HepG2 (cell line): ENCODE results near the gene CCL23. TPM values are rescaled to one million over a fixed set of nuclear protein-coding genes. Genes with fewer than 3 reads are reported as not detected.
A peak's percentile ranks its signal among the peaks of the same experiment; 100 is the strongest.

ENCODE experiments used
- ATAC-seq: fragments of 200-7000 bp; cut with Tn5 transposase; 3 replicates; pipeline ENCODE4 v1.9.1; 2020; ENCODE audit warnings: mild to moderate bottlenecking, moderate library complexity
- BruUV-seq: library from RNA; stranded (reverse); fragments of 400-500 nt; replicated peaks from 2 replicates; lab custom pipeline; 2021; lab: Mats Ljungman, UMichigan
- CTCF ChIA-PET: fragments of 300-600 bp; formaldehyde crosslinking; extraction: SDS; loops from one replicate; lab custom pipeline; 2021; ENCODE audit warnings: low total read pairs, inconsistent platforms, low intra/inter-chr PET ratio; lab: Yijun Ruan, JAX
- POLR2A ChIA-PET: fragments of 350-600 bp; sonication (Branson Sonifier 250); formaldehyde crosslinking; loops from one replicate; lab custom pipeline; 2020; ENCODE audit warnings: antibody characterized with exemption, inconsistent platforms; lab: Yijun Ruan, JAX
- DNase-seq: peaks from one replicate; pipeline ENCODE4 v3.0.0-alpha.2; 2015; ENCODE audit warnings: low spot score
- FAIRE-seq: peaks from 3 replicates; lab custom pipeline; 2011; peaks lifted over from hg19 to GRCh38; lab: Jason Lieb, UNC
- H2AFZ ChIP-seq: one replicate; pipeline ENCODE4 v1.6.1; 2011; ENCODE audit warnings: low read length, inconsistent platforms
- H3K27ac ChIP-seq: fragments of 300-600 bp; 3 replicates; pipeline ENCODE4 v1.8.0; 2011; ENCODE audit warnings: mixed run types, mild to moderate bottlenecking, mixed read lengths, low read length, inconsistent platforms; ENCODE audit not compliant: insufficient read depth; ENCODE audit errors: extremely low read length
- H3K27me3 ChIP-seq, 2 experiments: fragments of 200-600 bp in 1 of 2; 2 replicates in 1 of 2; 3 replicates in 1 of 2; pipeline versions ENCODE4 v1.6.0 to v1.8.0; 2011; ENCODE audit warnings: low read length in 2 of 2, mild to moderate bottlenecking in 2 of 2, moderate library complexity in 2 of 2, inconsistent platforms in 1 of 2; ENCODE audit not compliant: insufficient read depth in 2 of 2, control insufficient read depth in 1 of 2
- H3K36me3 ChIP-seq, 2 experiments: fragments of 200-600 bp in 1 of 2; replicated peaks in 1 of 2; 2 replicates in 1 of 2; 3 replicates in 1 of 2; pipeline versions ENCODE4 v1.5.1 to v1.8.0; 2011; ENCODE audit warnings: low read length in 2 of 2, inconsistent platforms in 1 of 2; ENCODE audit not compliant: insufficient read depth in 2 of 2, control insufficient read depth in 1 of 2
- H3K4me1 ChIP-seq: 2 replicates; pipeline ENCODE4 v1.5.1; 2012; ENCODE audit warnings: low read length, inconsistent platforms; ENCODE audit not compliant: insufficient read depth
- H3K4me2 ChIP-seq: 2 replicates; pipeline ENCODE4 v1.6.0; 2011; ENCODE audit warnings: low read depth, low read length, inconsistent platforms
- H3K4me3 ChIP-seq, 3 experiments: fragments of 200-600 bp in 1 of 3; sonication (generic), shearing (Covaris generic) in 1 of 3; replicated peaks in 1 of 3; 2 replicates each; pipeline ENCODE4 v1.5.1; 2011 to 2016; ENCODE audit warnings: low read length in 3 of 3, inconsistent platforms in 2 of 3, low read depth in 2 of 3, mild to moderate bottlenecking in 2 of 3, control low read depth in 1 of 3, mixed read lengths in 1 of 3; ENCODE audit not compliant: insufficient read depth in 1 of 3
- H3K79me2 ChIP-seq: one replicate; pipeline ENCODE4 v1.6.1; 2011; ENCODE audit warnings: low read length, inconsistent platforms; ENCODE audit not compliant: insufficient read depth
- H3K9ac ChIP-seq: 2 replicates; pipeline ENCODE4 v1.6.0; 2011; ENCODE audit warnings: mild to moderate bottlenecking, low read depth, low read length, inconsistent platforms; ENCODE audit not compliant: insufficient read depth
- H3K9me3 ChIP-seq: 2 replicates; pipeline ENCODE4 v1.5.1; 2012; ENCODE audit warnings: mild to moderate bottlenecking, low read length
- H4K20me1 ChIP-seq: 2 replicates; pipeline ENCODE4 v1.6.0; 2011; ENCODE audit warnings: inconsistent platforms, mild to moderate bottlenecking, low read length, moderate library complexity; ENCODE audit not compliant: insufficient read depth
- ARHGAP35 ChIP-seq: sonication (generic); formaldehyde crosslinking; IDR thresholded peaks from 2 replicates; pipeline ENCODE4 v1.9.0; 2022; ENCODE audit warnings: mild to moderate bottlenecking, inconsistent platforms, moderate library complexity, missing genetic modification reagents, borderline replicate concordance
- BHLHE40 ChIP-seq: IDR thresholded peaks from 2 replicates; pipeline ENCODE4 v1.6.1; 2011; ENCODE audit warnings: low read length, improper control_type of control experiment
- CHD4 ChIP-seq: fragments of 200-600 bp; sonication (generic); IDR thresholded peaks from 2 replicates; pipeline ENCODE4 v1.7.0; 2017; ENCODE audit warnings: mild to moderate bottlenecking, low read length, borderline replicate concordance
- FOXJ3 ChIP-seq: sonication (generic); formaldehyde crosslinking; IDR thresholded peaks from 2 replicates; pipeline ENCODE4 v1.4.0; 2020; ENCODE audit warnings: missing genetic modification reagents, mild to moderate bottlenecking, borderline replicate concordance
- MBNL3 ChIP-seq: fragments of 250-450 bp; sonication (Bioruptor Pico); conservative IDR thresholded peaks from 2 replicates; pipeline ENCODE4 v1.8.0; 2022; ENCODE audit warnings: mild to moderate bottlenecking, inconsistent platforms
- MYC ChIP-seq: sonication (generic); formaldehyde crosslinking; IDR thresholded peaks from 2 replicates; pipeline ENCODE4 v1.9.0; 2021; ENCODE audit warnings: missing genetic modification reagents, borderline replicate concordance
- RAD21 ChIP-seq: fragments of 450-650 bp; formaldehyde crosslinking; IDR thresholded peaks from 2 replicates; pipeline ENCODE4 v1.5.0; 2020; ENCODE audit warnings: mild to moderate bottlenecking
- SIX1 ChIP-seq: sonication (generic); formaldehyde crosslinking; IDR thresholded peaks from 2 replicates; pipeline ENCODE4 v1.4.0; 2020; ENCODE audit warnings: missing genetic modification reagents, borderline replicate concordance
- STAG1 ChIP-seq: sonication (generic); formaldehyde crosslinking; IDR thresholded peaks from 2 replicates; pipeline ENCODE4 v1.4.0; 2020; ENCODE audit warnings: missing genetic modification reagents
- SUZ12 ChIP-seq: fragments of 150-350 bp; IDR thresholded peaks from 2 replicates; pipeline ENCODE4 v1.6.1; 2014; ENCODE audit warnings: low read depth, low read length
- ZNF263 ChIP-seq: sonication (generic); formaldehyde crosslinking; IDR thresholded peaks from 2 replicates; pipeline ENCODE4 v1.4.0; 2020; ENCODE audit warnings: missing genetic modification reagents
- ZNF264 ChIP-seq: sonication (generic); formaldehyde crosslinking; IDR thresholded peaks from 2 replicates; pipeline ENCODE4 v1.4.0; 2020; ENCODE audit warnings: missing genetic modification reagents
- ZNF589 ChIP-seq: sonication (generic); formaldehyde crosslinking; conservative IDR thresholded peaks from 2 replicates; pipeline ENCODE4 v1.8.0; 2022; ENCODE audit warnings: mild to moderate bottlenecking, moderate library complexity, missing genetic modification reagents
- ZNF737 ChIP-seq: sonication (generic); formaldehyde crosslinking; IDR thresholded peaks from 2 replicates; pipeline ENCODE4 v1.5.0; 2020; ENCODE audit warnings: missing genetic modification reagents, mild to moderate bottlenecking, borderline replicate concordance
- WGBS: methylation state at CpG from one replicate; pipeline ENCODE4 v1.1.6; 2017; ENCODE audit warnings: low lambda C conversion rate; 5-methylcytosine and 5-hydroxymethylcytosine counted together
- in situ Hi-C: cut with HindIII; loops from 2 replicates; pipeline ENCODE4 v1.10.0; 2017; ENCODE audit warnings: low pct_unique_long_range_greater_than_20kb; ENCODE audit not compliant: extremely low pct_ligation_motif_present
- intact Hi-C: fragments of 100-400 bp; cut with micrococcal nuclease; formaldehyde crosslinking; loops from one replicate; pipeline ENCODE4 v1.10.0; 2022; ENCODE audit not compliant: unreplicated experiment
- polyA plus RNA-seq, 8 experiments: library from polyadenylated mRNA; depleted of rRNA in 3 of 8; stranded (reverse) in 7 of 8; unstranded in 1 of 8; fragments of >200 nt; fragmentation: Illumina TruSeq in 4 of 8; extraction: Trizol in 4 of 8; gene quantifications; 2 replicates each; pipeline versions ENCODE4 v1.2.1 to v1.2.3, GENCODE V29; 2011 to 2016; ENCODE audit warnings: low read depth in 4 of 8, missing spikeins in 1 of 8, mixed read lengths in 1 of 8; ENCODE audit not compliant: insufficient read depth in 1 of 8
- total RNA-seq, 5 experiments: library from RNA; depleted of rRNA; stranded (reverse); fragments of >200 nt; fragmentation: Illumina TruSeq; extraction: Trizol; gene quantifications; 2 replicates each; pipeline ENCODE4 v1.2.3, GENCODE V29; 2016; ENCODE audit warnings: low read depth in 1 of 5
- TF ChIP-seq, protein P1 (sequence below): sonication (generic); formaldehyde crosslinking; IDR thresholded peaks from 2 replicates; pipeline ENCODE4 v1.8.0; 2022; ENCODE audit warnings: missing genetic modification reagents, mild to moderate bottlenecking, moderate library complexity, borderline replicate concordance
- TF ChIP-seq, protein P2 (sequence below): IDR thresholded peaks from 2 replicates; pipeline ENCODE4 v1.6.1; 2016; ENCODE audit warnings: mild to moderate bottlenecking, missing biosample characterization, missing genetic modification reagents
- TF ChIP-seq, protein P3 (sequence below): sonication (generic); formaldehyde crosslinking; IDR thresholded peaks from 2 replicates; pipeline ENCODE4 v1.4.0; 2020; ENCODE audit warnings: mild to moderate bottlenecking, missing genetic modification reagents
- TF ChIP-seq, protein P4 (sequence below): sonication (generic); formaldehyde crosslinking; IDR thresholded peaks from 2 replicates; pipeline ENCODE4 v1.5.0; 2020; ENCODE audit warnings: mild to moderate bottlenecking, missing genetic modification reagents

Gene CCL23
- total and polyA plus RNA-seq, 2 of the 13 experiments (the other 11 are each of a cell fraction or from before 2014, with no cell fraction given): not detected

DNA sequence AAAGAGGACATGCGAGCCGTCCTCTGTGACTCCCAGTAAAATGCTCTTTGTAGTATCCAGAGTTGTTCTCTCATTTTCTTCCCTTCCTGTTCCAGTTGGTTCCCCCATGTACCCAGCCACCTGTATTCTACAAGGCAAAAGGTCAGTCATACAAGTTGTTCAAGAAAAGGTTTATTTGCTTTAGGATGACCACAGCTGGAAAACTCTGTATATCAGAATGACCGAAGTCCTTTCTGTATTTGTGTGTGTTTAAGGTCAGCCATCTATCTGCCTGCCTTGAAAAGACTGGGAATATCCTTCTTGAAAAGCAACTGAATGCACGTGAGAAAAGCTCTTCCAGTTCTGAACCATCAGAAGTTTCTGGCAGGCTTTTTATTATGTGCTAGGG lies 44.8 kb downstream of the CCL23 start (continued):
- TF ChIP-seq, protein P1, sequence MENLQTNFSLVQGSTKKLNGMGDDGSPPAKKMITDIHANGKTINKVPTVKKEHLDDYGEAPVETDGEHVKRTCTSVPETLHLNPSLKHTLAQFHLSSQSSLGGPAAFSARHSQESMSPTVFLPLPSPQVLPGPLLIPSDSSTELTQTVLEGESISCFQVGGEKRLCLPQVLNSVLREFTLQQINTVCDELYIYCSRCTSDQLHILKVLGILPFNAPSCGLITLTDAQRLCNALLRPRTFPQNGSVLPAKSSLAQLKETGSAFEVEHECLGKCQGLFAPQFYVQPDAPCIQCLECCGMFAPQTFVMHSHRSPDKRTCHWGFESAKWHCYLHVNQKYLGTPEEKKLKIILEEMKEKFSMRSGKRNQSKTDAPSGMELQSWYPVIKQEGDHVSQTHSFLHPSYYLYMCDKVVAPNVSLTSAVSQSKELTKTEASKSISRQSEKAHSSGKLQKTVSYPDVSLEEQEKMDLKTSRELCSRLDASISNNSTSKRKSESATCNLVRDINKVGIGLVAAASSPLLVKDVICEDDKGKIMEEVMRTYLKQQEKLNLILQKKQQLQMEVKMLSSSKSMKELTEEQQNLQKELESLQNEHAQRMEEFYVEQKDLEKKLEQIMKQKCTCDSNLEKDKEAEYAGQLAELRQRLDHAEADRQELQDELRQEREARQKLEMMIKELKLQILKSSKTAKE: no peak
- TF ChIP-seq, protein P2, sequence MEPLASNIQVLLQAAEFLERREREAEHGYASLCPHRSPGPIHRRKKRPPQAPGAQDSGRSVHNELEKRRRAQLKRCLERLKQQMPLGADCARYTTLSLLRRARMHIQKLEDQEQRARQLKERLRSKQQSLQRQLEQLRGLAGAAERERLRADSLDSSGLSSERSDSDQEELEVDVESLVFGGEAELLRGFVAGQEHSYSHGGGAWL (CRISPR knock-in tag): no peak
- no peak for TF ChIP-seq ARHGAP35 (CRISPR knock-in tag)
- no peak for TF ChIP-seq SUZ12
- TF ChIP-seq, all 625 proteins: peak for 29

DNA sequence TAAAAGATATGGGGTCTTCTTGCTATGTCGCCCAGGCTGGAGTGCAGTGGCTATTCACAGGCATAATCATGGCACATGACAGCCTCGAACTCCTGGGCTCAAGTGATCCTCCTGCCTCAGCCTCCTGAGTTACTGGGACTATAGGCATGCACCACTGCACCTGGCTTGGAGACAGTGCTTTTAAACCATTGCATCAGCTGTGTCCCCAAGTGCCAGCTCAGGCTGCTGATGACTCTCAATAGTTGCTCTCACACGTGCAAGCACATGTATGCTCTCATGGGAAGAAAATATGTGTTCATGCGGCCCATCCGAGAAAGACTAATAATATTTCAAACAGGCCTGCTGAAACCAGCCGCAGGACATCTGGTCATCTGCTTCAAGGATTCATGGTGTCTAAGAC lies 45.2 kb downstream of the CCL23 start:
- H3K36me3 ChIP-seq: no peaks in the 10 kb centered on the region
- ChIA-PET CTCF (no interaction called here), POLR2A (interaction anchor here (0.7 to 5.9 kb wide), 13 partner anchors 9 to 211 kb away, joined by 3 to 197 read pairs (median 11); partner anchors contain the start of genes CCL15 and CCL16)
- TSS peak; percentile 17 for BruUV-seq
- no peak overlapping the region for H2AFZ ChIP-seq
- H4K20me1 ChIP-seq: no peaks in the 10 kb centered on the region
- H3K79me2 ChIP-seq: no peaks in the 10 kb centered on the region
- peak overlapping the region; percentile 85 for H3K27ac ChIP-seq
- intact Hi-C loops (no loop called here), in situ Hi-C loops (loop anchor here (5.0 to 25.0 kb wide), 4 partner anchors 35 to 515 kb away; partner anchors contain the start of gene ZNHIT3)
- H3K4me1 ChIP-seq: peaks cover 97% of the 10 kb centered on the region
- 17% methylated on average over 5 of the region's 6 CpGs for WGBS
- H3K9ac ChIP-seq: peak overlapping the region; percentile 48
- FAIRE-seq (no peak), ATAC-seq (peak; percentile 7), DNase-seq (peak; percentile 37)
- peak overlapping the region; percentile 68 for H3K4me2 ChIP-seq
- no peaks in the 10 kb centered on the region for H3K9me3 ChIP-seq
- H3K4me3 ChIP-seq: peak overlapping the region in 1 of 3 experiments; percentile 40; a peak in 2 of 6 replicates
- H3K27me3 ChIP-seq: no peaks in the 10 kb centered on the region
- peak; percentile 9; the same call in 1 of the 2 replicates for TF ChIP-seq RAD21 (CRISPR knock-in tag)
- no peak for TF ChIP-seq ZNF264 (CRISPR knock-in tag)
- TF ChIP-seq SIX1: no peak
- no peak for TF ChIP-seq ZNF737
- TF ChIP-seq, protein P3, sequence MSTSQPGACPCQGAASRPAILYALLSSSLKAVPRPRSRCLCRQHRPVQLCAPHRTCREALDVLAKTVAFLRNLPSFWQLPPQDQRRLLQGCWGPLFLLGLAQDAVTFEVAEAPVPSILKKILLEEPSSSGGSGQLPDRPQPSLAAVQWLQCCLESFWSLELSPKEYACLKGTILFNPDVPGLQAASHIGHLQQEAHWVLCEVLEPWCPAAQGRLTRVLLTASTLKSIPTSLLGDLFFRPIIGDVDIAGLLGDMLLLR (CRISPR knock-in tag): no peak
- no peak for TF ChIP-seq FOXJ3 (CRISPR knock-in tag)
- TF ChIP-seq MBNL3 (CRISPR knock-in tag): 0 out of 2 replicates have a peak, but pooled peaks have one; percentile 41
- 0 out of 2 replicates have a peak, but pooled peaks have one; percentile 34 for TF ChIP-seq MYC (CRISPR knock-in tag)
- no peak for TF ChIP-seq STAG1 (CRISPR knock-in tag)
- TF ChIP-seq, protein P4, sequence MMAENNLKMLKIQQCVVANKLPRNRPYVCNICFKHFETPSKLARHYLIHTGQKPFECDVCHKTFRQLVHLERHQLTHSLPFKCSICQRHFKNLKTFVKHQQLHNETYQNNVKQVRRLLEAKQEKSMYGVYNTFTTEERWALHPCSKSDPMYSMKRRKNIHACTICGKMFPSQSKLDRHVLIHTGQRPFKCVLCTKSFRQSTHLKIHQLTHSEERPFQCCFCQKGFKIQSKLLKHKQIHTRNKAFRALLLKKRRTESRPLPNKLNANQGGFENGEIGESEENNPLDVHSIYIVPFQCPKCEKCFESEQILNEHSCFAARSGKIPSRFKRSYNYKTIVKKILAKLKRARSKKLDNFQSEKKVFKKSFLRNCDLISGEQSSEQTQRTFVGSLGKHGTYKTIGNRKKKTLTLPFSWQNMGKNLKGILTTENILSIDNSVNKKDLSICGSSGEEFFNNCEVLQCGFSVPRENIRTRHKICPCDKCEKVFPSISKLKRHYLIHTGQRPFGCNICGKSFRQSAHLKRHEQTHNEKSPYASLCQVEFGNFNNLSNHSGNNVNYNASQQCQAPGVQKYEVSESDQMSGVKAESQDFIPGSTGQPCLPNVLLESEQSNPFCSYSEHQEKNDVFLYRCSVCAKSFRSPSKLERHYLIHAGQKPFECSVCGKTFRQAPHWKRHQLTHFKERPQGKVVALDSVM (CRISPR knock-in tag): peak; percentile 96
- TF ChIP-seq BHLHE40: peak; percentile 72
- no peak for TF ChIP-seq ZNF589 (CRISPR knock-in tag)
- TF ChIP-seq ZNF263 (CRISPR knock-in tag): 0 out of 2 replicates have a peak, but pooled peaks have one; percentile 32
- TF ChIP-seq CHD4: 0 out of 2 replicates have a peak, but pooled peaks have one; percentile 13
